Endothelial cell of umbilical vein (primary cell): ENCODE measurements around the gene POU4F3. TPM values are rescaled to one million over a fixed set of nuclear protein-coding genes. Genes with fewer than 3 reads are reported as not detected.

Experiments used
- BruUV-seq: library from RNA; stranded (reverse); fragments of 400-500 nt; replicated peaks from 2 replicates; lab custom pipeline; 2021; lab: Mats Ljungman, UMichigan
- CTCF ChIA-PET: fragments of 300-600, 350-600 bp; sonication (Branson Sonifier 250); formaldehyde crosslinking; loops from one replicate; lab custom pipeline; 2021; ENCODE audit warnings: antibody characterized with exemption, inconsistent platforms; lab: Charles Lee
- POLR2A ChIA-PET: fragments of 300-600, 350-600 bp; sonication (Branson Sonifier 250); formaldehyde crosslinking; loops from one replicate; lab custom pipeline; 2021; ENCODE audit warnings: antibody characterized with exemption, inconsistent platforms; lab: Charles Lee
- DNase-seq: peaks from one replicate; pipeline ENCODE4 v3.0.0-alpha.2; 2011; ENCODE audit warnings: low read depth, low spot score
- FAIRE-seq: peaks from 2 replicates; lab custom pipeline; 2011; peaks lifted over from hg19 to GRCh38; lab: Jason Lieb, UNC
- H2AFZ ChIP-seq: 2 replicates; pipeline ENCODE4 v1.6.0; 2012; ENCODE audit warnings: low read depth, low read length, control low read depth, inconsistent platforms
- H3K27ac ChIP-seq: 2 replicates; pipeline ENCODE4 v1.5.1; 2011; ENCODE audit warnings: low read depth, mild to moderate bottlenecking, control low read depth, low read length, moderate library complexity; ENCODE audit not compliant: insufficient read depth
- H3K27me3 ChIP-seq, 2 experiments: 2 replicates each; pipeline versions ENCODE4 v1.6.0 to v1.6.1; 2011; ENCODE audit warnings: low read length in 2 of 2, mixed read lengths in 1 of 2; ENCODE audit not compliant: control insufficient read depth in 2 of 2, insufficient read depth in 2 of 2
- H3K36me3 ChIP-seq, 2 experiments: 2 replicates in 1 of 2; 3 replicates in 1 of 2; pipeline ENCODE4 v1.5.1; 2011; ENCODE audit warnings: low read length in 2 of 2, mild to moderate bottlenecking in 1 of 2, moderate library complexity in 1 of 2; ENCODE audit not compliant: control insufficient read depth in 2 of 2, insufficient read depth in 2 of 2; ENCODE audit errors: extremely low read depth in 1 of 2
- H3K4me1 ChIP-seq: 3 replicates; pipeline ENCODE4 v1.5.1; 2011; ENCODE audit warnings: mild to moderate bottlenecking, low read length; ENCODE audit not compliant: control insufficient read depth, insufficient read depth; ENCODE audit errors: extremely low read depth
- H3K4me2 ChIP-seq: 2 replicates; pipeline ENCODE4 v1.6.1; 2011; ENCODE audit warnings: low read length, control low read depth, mixed read lengths; ENCODE audit not compliant: insufficient read depth
- H3K4me3 ChIP-seq, 3 experiments: fragments of 200-600 bp in 1 of 3; sonication (generic), shearing (Covaris generic) in 1 of 3; replicated peaks in 1 of 3; 2 replicates each; pipeline ENCODE4 v1.5.1; 2011 to 2016; ENCODE audit warnings: control low read depth in 3 of 3, low read length in 3 of 3, mild to moderate bottlenecking in 2 of 3, inconsistent platforms in 1 of 3, low read depth in 1 of 3, moderate library complexity in 1 of 3; ENCODE audit not compliant: insufficient read depth in 1 of 3
- H3K79me2 ChIP-seq: 2 replicates; pipeline ENCODE4 v1.6.0; 2012; ENCODE audit warnings: low read length, inconsistent platforms; ENCODE audit not compliant: control insufficient read depth, insufficient read depth
- H3K9ac ChIP-seq: replicated peaks from 2 replicates; pipeline ENCODE3; 2011; ENCODE audit warnings: low read length, control low read depth; ENCODE audit not compliant: insufficient read depth; ENCODE audit errors: extremely low read depth
- H3K9me1 ChIP-seq: replicated peaks from 3 replicates; pipeline ENCODE4 v1.6.0; 2011; ENCODE audit warnings: mild to moderate bottlenecking, low read length; ENCODE audit not compliant: control insufficient read depth, insufficient read depth; ENCODE audit errors: extremely low read depth
- H3K9me3 ChIP-seq: replicated peaks from 2 replicates; pipeline ENCODE4 v1.5.1; 2012; ENCODE audit warnings: low read length, inconsistent platforms; ENCODE audit not compliant: control insufficient read depth, insufficient read depth
- H4K20me1 ChIP-seq: replicated peaks from 2 replicates; pipeline ENCODE3; 2011; ENCODE audit warnings: mild to moderate bottlenecking, low read length; ENCODE audit not compliant: control insufficient read depth, insufficient read depth; ENCODE audit errors: extremely low read depth
- EZH2 ChIP-seq: IDR thresholded peaks from 2 replicates; pipeline ENCODE4 v1.6.1; 2012; ENCODE audit warnings: borderline replicate concordance, low read depth, mild to moderate bottlenecking, moderate library complexity, low read length, inconsistent platforms; ENCODE audit not compliant: severe bottlenecking
- FOS ChIP-seq: IDR thresholded peaks from 2 replicates; pipeline ENCODE4 v1.6.1; 2011; ENCODE audit warnings: mild to moderate bottlenecking, low read length, moderate library complexity, borderline replicate concordance; ENCODE audit not compliant: insufficient read depth
- MYC ChIP-seq: IDR thresholded peaks from one replicate; pipeline ENCODE4 v1.6.1; 2011; ENCODE audit warnings: mild to moderate bottlenecking, low read depth, low read length
- dilution Hi-C: fragments of 300-500 bp; cut with MboI; formaldehyde crosslinking; loops from one replicate; pipeline ENCODE4 v1.15.0; 2019; ENCODE audit warnings: low sequenced_read_pairs; ENCODE audit not compliant: extremely low pct_ligation_motif_present
- intact Hi-C: fragments of 100-400 bp; cut with micrococcal nuclease; formaldehyde crosslinking; loops from one replicate; pipeline ENCODE4 v1.10.0; 2022
- polyA plus RNA-seq, 4 experiments: library from polyadenylated mRNA; depleted of rRNA in 3 of 4; stranded (reverse) in 3 of 4; unstranded in 1 of 4; fragments of >200 nt; gene quantifications; 2 replicates each; pipeline versions ENCODE4 v1.2.1 to v1.2.3, GENCODE V29; 2011 to 2012; ENCODE audit warnings: missing spikeins in 1 of 4
- total RNA-seq: library from RNA; stranded (reverse); gene quantifications from 2 replicates; pipeline ENCODE4 v1.2.3, GENCODE V29; 2021
- TF ChIP-seq, protein P1 (sequence below): IDR thresholded peaks from 2 replicates; pipeline ENCODE4 v1.6.1; 2011; ENCODE audit not compliant: insufficient read depth, insufficient read length

Gene POU4F3
- total and polyA plus RNA-seq, 2 donors (not counting 3 experiments of a cell fraction or from before 2014, with no cell fraction given): 0.08 TPM; not detected in 1

DNA sequence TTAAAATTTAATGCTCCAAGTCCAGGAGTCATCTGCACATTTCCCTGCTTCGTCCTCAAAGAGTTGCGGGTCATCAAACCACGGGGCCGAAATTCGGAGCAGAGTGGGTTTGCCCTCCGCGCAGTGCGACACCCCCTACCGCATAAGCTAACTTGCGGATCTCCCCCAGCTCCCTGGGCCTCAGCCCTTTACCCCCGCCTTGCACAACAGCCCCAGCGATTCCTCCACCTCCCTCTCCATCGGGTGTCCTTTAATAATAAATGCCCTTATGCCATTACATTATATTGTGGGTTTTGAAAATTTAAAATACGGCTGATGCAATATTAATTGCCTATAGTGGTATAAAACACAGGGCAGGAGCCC, 3.9 kb downstream of the POU4F3 start:
- no peak for TF ChIP-seq MYC
- no peak for TF ChIP-seq FOS
- TF ChIP-seq EZH2: peak; percentile 56
- no peak overlapping the region for H3K4me2 ChIP-seq
- H3K27ac ChIP-seq: no peak overlapping the region
- no peaks in the 10 kb centered on the region for H3K9me3 ChIP-seq
- no peaks in the 10 kb centered on the region for H3K36me3 ChIP-seq
- dilution Hi-C loops (no loop called here), intact Hi-C loops (no loop called here)
- POLR2A ChIA-PET: no interaction called here
- H3K4me3 ChIP-seq: no peak overlapping the region
- no peaks in the 10 kb centered on the region for H3K4me1 ChIP-seq
- no peaks in the 10 kb centered on the region for H4K20me1 ChIP-seq
- H3K9me1 ChIP-seq: no peaks in the 10 kb centered on the region
- no peak overlapping the region for H2AFZ ChIP-seq
- FAIRE-seq (no peak), DNase-seq (no peak)
- H3K9ac ChIP-seq: no peak overlapping the region
- CTCF ChIA-PET: no interaction called here
- BruUV-seq: no TSS peak
- peaks cover 84 to 100% of the 10 kb centered on the region in 2 experiments for H3K27me3 ChIP-seq
- H3K79me2 ChIP-seq: no peaks in the 10 kb centered on the region

DNA sequence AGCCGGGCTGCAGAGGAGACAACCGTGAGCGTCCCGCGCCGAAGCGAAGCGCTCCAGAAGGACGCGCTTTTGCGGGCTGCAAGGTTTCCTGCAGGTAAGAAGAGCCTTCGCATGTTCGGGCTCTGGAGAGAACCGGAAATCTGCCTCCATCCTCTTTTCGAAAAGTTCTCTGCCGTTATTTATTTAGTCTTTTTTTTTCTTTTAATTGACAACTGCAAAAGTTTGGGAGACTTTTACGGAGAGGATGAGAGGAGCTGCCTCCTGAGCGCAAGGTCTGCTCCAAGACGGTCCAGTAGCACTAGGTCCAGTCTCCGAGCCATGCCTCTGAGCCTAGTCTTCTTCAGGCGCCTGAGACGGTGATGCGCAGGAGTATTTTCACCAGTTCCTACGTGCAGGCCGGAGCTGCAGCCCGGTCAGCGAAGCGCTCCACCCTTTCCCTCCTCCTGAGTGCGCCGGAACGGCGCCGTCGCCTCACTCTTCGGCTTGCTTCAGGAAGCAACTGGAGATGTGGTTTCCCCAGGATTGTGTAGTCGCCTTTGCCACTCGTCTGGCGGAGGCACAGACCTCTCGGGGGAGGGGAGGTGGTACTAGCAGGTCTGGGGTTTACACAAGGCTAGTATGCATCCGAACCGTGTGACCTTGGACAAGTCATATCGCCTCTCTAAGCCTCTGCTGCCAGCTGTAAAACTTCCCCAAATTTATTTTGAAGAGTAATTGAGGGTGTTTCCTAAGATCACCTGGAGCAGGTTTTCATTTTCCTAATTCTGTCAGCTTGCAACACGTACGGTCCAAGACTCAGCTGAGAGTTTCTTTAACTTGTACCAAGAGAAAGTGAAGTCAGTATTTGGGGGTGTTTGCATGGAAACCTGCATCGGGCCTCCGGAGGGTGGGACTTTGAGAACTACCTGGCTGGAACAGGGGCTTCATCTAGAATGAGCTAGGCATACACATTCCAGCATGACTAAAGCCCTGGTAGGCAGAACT, 4.5 kb downstream of the POU4F3 start:
- H3K27me3 ChIP-seq: peaks cover 77 to 96% of the 10 kb centered on the region in 2 experiments
- H3K9ac ChIP-seq: no peak overlapping the region
- H3K4me3 ChIP-seq: no peak overlapping the region
- dilution Hi-C loops (no loop called here), intact Hi-C loops (no loop called here)
- H3K4me2 ChIP-seq: no peak overlapping the region
- no TSS peak for BruUV-seq
- no peaks in the 10 kb centered on the region for H3K79me2 ChIP-seq
- no peaks in the 10 kb centered on the region for H3K4me1 ChIP-seq
- no peaks in the 10 kb centered on the region for H3K9me1 ChIP-seq
- TF ChIP-seq, protein P1, sequence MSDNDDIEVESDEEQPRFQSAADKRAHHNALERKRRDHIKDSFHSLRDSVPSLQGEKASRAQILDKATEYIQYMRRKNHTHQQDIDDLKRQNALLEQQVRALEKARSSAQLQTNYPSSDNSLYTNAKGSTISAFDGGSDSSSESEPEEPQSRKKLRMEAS: no peak
- peak; percentile 0 for TF ChIP-seq EZH2
- FAIRE-seq (no peak), DNase-seq (no peak)
- no peaks in the 10 kb centered on the region for H3K36me3 ChIP-seq
- CTCF ChIA-PET: no interaction called here
- no peak overlapping the region for H3K27ac ChIP-seq
- H3K9me3 ChIP-seq: no peaks in the 10 kb centered on the region
- POLR2A ChIA-PET: no interaction called here
- H2AFZ ChIP-seq: no peak overlapping the region
- H4K20me1 ChIP-seq: no peaks in the 10 kb centered on the region
